ENCODE results near the gene GLI3.

DNA sequence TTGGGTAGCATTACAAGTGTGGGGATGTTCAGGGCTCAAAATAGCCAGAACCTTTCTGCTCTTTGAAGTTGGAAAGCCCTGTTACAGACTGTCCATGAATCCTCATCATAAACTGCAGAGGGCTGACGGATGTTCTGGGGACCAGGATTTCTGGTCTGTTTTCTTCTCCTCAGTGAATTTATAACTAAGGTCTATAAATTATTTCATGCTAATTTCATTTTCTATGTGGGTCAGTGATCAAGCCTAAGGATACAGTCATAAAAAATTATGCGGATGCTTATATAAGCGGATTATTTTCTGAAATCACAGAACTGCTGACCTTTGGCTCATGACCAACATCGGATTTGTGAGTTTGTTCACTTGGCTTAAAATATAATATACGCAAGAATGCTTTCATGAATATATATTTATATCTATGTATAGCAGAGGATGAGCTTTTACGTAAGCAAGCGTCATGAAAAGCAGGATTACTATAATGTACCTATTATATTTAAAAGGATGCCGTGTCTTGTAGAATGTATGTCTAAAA, 263.7 kb downstream of the GLI3 start:
- TF ChIP-seq ZNF274 (IDR thresholded peaks at IDR 0.05; ENCODE audit: low read depth, low read length) (no peak), YY1 (IDR thresholded peaks at IDR 0.05; ENCODE audit: insufficient read depth, insufficient read length) (no peak), SUZ12 (IDR thresholded peaks at IDR 0.05; ENCODE audit: extremely low read depth, insufficient read depth, insufficient read length) (no peak)
